Neuronal stem cell (in vitro differentiated cells): ENCODE measurements around the gene ABCC4. TPM values are rescaled to one million over a fixed set of nuclear protein-coding genes. Genes with fewer than 3 reads are reported as not detected.

Experiments
- DNase-seq: peaks from one replicate; pipeline ENCODE4 v3.0.0-alpha.2; 2013; ENCODE audit warnings: low spot score
- H2AFZ ChIP-seq: one replicate; pipeline ENCODE4 v1.6.1; 2013; ENCODE audit warnings: mild to moderate bottlenecking, low read length, inconsistent platforms
- H2AK5ac ChIP-seq: 2 replicates; pipeline ENCODE4 v1.6.1; 2013; ENCODE audit warnings: low read depth, mild to moderate bottlenecking, inconsistent platforms, low read length, moderate library complexity, mixed read lengths
- H2BK120ac ChIP-seq: 2 replicates; pipeline ENCODE4 v1.6.1; 2013; ENCODE audit warnings: low read depth, mild to moderate bottlenecking, inconsistent platforms, low read length, moderate library complexity, mixed read lengths
- H2BK12ac ChIP-seq: one replicate; pipeline ENCODE4 v1.6.1; 2013; ENCODE audit warnings: low read length, inconsistent platforms
- H2BK15ac ChIP-seq: 2 replicates; pipeline ENCODE4 v1.6.1; 2013; ENCODE audit warnings: mild to moderate bottlenecking, low read length, inconsistent platforms, mixed read lengths
- H2BK5ac ChIP-seq: one replicate; pipeline ENCODE4 v1.6.1; 2013; ENCODE audit warnings: inconsistent platforms, mild to moderate bottlenecking, low read length, moderate library complexity
- H3K14ac ChIP-seq: one replicate; pipeline ENCODE4 v1.6.1; 2013; ENCODE audit warnings: low read length, inconsistent platforms
- H3K18ac ChIP-seq: 2 replicates; pipeline ENCODE4 v1.6.1; 2013; ENCODE audit warnings: low read length, inconsistent platforms
- H3K23ac ChIP-seq: 2 replicates; pipeline ENCODE4 v1.6.1; 2013; ENCODE audit warnings: low read depth, mild to moderate bottlenecking, mixed read lengths, low read length, inconsistent platforms; ENCODE audit not compliant: poor library complexity
- H3K27ac ChIP-seq: replicated peaks from 3 replicates; pipeline ENCODE4 v1.5.1; 2013; ENCODE audit warnings: low read length, inconsistent platforms
- H3K27me3 ChIP-seq, 3 experiments: 2 replicates each; pipeline ENCODE4 v1.6.1; 2013; ENCODE audit warnings: low read length in 3 of 3, mild to moderate bottlenecking in 2 of 3, inconsistent platforms in 1 of 3, low read depth in 1 of 3, mixed read lengths in 1 of 3, moderate library complexity in 1 of 3; ENCODE audit not compliant: control insufficient read depth in 3 of 3, insufficient read depth in 3 of 3
- H3K36me3 ChIP-seq, 2 donors: replicated peaks in 1 of 2; 2 replicates each; pipeline ENCODE4 v1.6.1; 2013; ENCODE audit warnings: low read length in 2 of 2; ENCODE audit not compliant: control insufficient read depth in 2 of 2, insufficient read depth in 2 of 2
- H3K4ac ChIP-seq: 2 replicates; pipeline ENCODE4 v1.6.1; 2013; ENCODE audit warnings: inconsistent platforms, mild to moderate bottlenecking, low read length, moderate library complexity
- H3K4me1 ChIP-seq, 2 donors: 1 replicate in 1 of 2; 2 replicates in 1 of 2; pipeline ENCODE4 v1.6.1; 2013; ENCODE audit warnings: low read length in 2 of 2, low read depth in 1 of 2; ENCODE audit not compliant: control insufficient read depth in 2 of 2, insufficient read depth in 1 of 2
- H3K4me2 ChIP-seq: one replicate; pipeline ENCODE4 v1.6.1; 2013; ENCODE audit warnings: mild to moderate bottlenecking, low read length, inconsistent platforms; ENCODE audit not compliant: insufficient read depth, poor library complexity, severe bottlenecking
- H3K4me3 ChIP-seq, 2 donors: 2 replicates each; pipeline ENCODE4 v1.5.1; 2013; ENCODE audit warnings: low read length in 2 of 2, mild to moderate bottlenecking in 2 of 2, inconsistent platforms in 1 of 2, moderate library complexity in 1 of 2
- H3K79me1 ChIP-seq: one replicate; pipeline ENCODE4 v1.6.1; 2013; ENCODE audit warnings: low read depth, mild to moderate bottlenecking, inconsistent platforms, low read length, moderate library complexity
- H3K9ac ChIP-seq: one replicate; pipeline ENCODE4 v1.6.1; 2013; ENCODE audit warnings: mild to moderate bottlenecking, low read depth, low read length, inconsistent platforms; ENCODE audit not compliant: poor library complexity
- H3K9me3 ChIP-seq, 2 donors: replicated peaks in 1 of 2; 2 replicates each; pipeline versions ENCODE3 to v1.6.1; 2013; ENCODE audit warnings: low read length in 2 of 2, mild to moderate bottlenecking in 2 of 2, inconsistent platforms in 1 of 2, low read depth in 1 of 2, mixed read lengths in 1 of 2, moderate library complexity in 1 of 2; ENCODE audit not compliant: control insufficient read depth in 2 of 2, insufficient read depth in 1 of 2
- H4K8ac ChIP-seq: one replicate; pipeline ENCODE4 v1.6.1; 2013; ENCODE audit warnings: low read depth, mild to moderate bottlenecking, inconsistent platforms, low read length, moderate library complexity
- H4K91ac ChIP-seq: one replicate; pipeline ENCODE4 v1.6.1; 2013; ENCODE audit warnings: low read length, low read depth, mild to moderate bottlenecking, inconsistent platforms; ENCODE audit not compliant: poor library complexity
- WGBS, 2 donors: extraction: QIAGEN DNeasy Blood & Tissue Kit; methylation state at CpG; one replicate each; pipeline ENCODE4 v1.1.7; 2013; ENCODE audit warnings: missing lambda C conversion rate in 2 of 2, mixed read lengths in 1 of 2; ENCODE audit not compliant: insufficient read length in 2 of 2, insufficient replicate concordance in 1 of 2; ENCODE audit errors: extremely low coverage in 2 of 2; 5-methylcytosine and 5-hydroxymethylcytosine counted together
- small RNA-seq: library from polyadenylated mRNA; stranded (forward); fragments of <200 nt; extraction: miRNeasy Mini kit (QIAGEN cat#:217004); gene quantifications from one replicate; pipeline ENCODE3, GENCODE V24; 2013; ENCODE audit not compliant: insufficient read depth

Gene ABCC4

DNA sequence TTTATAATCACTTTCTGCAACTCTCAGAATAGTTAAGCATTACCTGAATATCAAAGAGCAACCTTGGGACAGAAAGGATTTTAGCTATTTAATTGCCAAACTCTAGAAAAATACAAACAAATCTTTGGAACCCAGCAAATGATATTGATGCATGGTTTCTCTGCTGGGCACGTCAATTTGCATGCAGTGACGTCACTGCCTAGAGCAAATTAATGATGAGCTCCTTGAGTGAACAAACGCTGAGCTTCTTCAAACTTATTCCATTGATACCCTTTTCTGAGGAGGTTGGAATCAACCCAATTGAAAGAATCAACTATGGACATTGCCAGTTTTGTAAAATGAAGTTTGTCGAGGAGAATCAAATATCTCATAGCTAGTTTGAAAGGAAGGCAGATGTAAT is 329.0 kb downstream of the ABCC4 start:
- Histone ChIP-seq H3K18ac (no peak overlapping the region), H3K36me3 (no peaks in the 10 kb centered on the region), H3K4me3 (no peak overlapping the region), H4K8ac (no peak overlapping the region), H3K4me1 (peaks cover 18 to 32% of the 10 kb centered on the region in 2 donors), H3K23ac (no peak overlapping the region), H3K9ac (no peak overlapping the region), H3K27ac (no peak overlapping the region), H2AK5ac (no peak overlapping the region), H3K4me2 (no peak overlapping the region), H3K79me1 (no peaks in the 10 kb centered on the region), H3K4ac (no peak overlapping the region), H2BK120ac (no peak overlapping the region), H4K91ac (no peak overlapping the region), H2BK15ac (no peak overlapping the region), H2BK12ac (no peak overlapping the region), H2BK5ac (no peak overlapping the region), H2AFZ (no peak overlapping the region), H3K27me3 (no peaks in the 10 kb centered on the region), H3K14ac (no peak overlapping the region), H3K9me3 (no peaks in the 10 kb centered on the region)
- no peak for DNase-seq
- no CpG with 5 or more reads among the region's 4 CpGs for WGBS, 2 donors

Small RNA genes within 50 kb of the gene (small RNA-seq; reads per million reads assigned to genes)
- gene RNU6-62P (not detected), gene RNY3P8 (not detected), gene RNY4P27 (15.0 reads per million, percentile 72 among the genes with 10 or more reads in this experiment)
